Hepatic stellate cell (primary cell): ENCODE data around the gene OLFM1.

Experiments used
- DNase-seq: peaks from one replicate; pipeline ENCODE4 v3.0.0; 2011; ENCODE audit warnings: low spot score

OLFM1 gene

GRCh38 chr9:135087489-135087792 lies at the start of gene OLFM1:
Gene OLFM1 (plus strand): TSS chr9:135087668. CDS start chr9:135087990, 322 bp downstream.
- DNase-seq: peak; percentile 87

GRCh38 chr9:135038331-135038730 lies 49.1 kb upstream of the OLFM1 start:
- no peak for DNase-seq

- no peak for DNase-seq
Measured at GRCh38 chr9:135038826-135039225, 48.6 kb upstream of the OLFM1 start.

- DNase-seq: no peak
Measured at GRCh38 chr9:135039266-135039870, 48.1 kb upstream of the OLFM1 start.

GRCh38 chr9:135039916-135040645 lies 47.4 kb upstream of the OLFM1 start:
- DNase-seq: no peak

- no peak for DNase-seq
Measured at GRCh38 chr9:135040892-135041291, 46.6 kb upstream of the OLFM1 start.

GRCh38 chr9:135043345-135043744 lies 44.1 kb upstream of the OLFM1 start:
- DNase-seq: no peak

GRCh38 chr9:135045264-135045927 lies 42.1 kb upstream of the OLFM1 start:
- no peak for DNase-seq

GRCh38 chr9:135045928-135046738 lies 41.3 kb upstream of the OLFM1 start:
- DNase-seq: no peak

GRCh38 chr9:135046739-135047350 lies 40.6 kb upstream of the OLFM1 start:
- DNase-seq: no peak

GRCh38 chr9:135047521-135047920 lies 39.9 kb upstream of the OLFM1 start:
- DNase-seq: no peak

GRCh38 chr9:135048046-135048757 lies 39.3 kb upstream of the OLFM1 start:
- no peak for DNase-seq

GRCh38 chr9:135048758-135049444 lies 38.6 kb upstream of the OLFM1 start:
- no peak for DNase-seq

GRCh38 chr9:135049460-135049859 lies 38.0 kb upstream of the OLFM1 start:
- no peak for DNase-seq

GRCh38 chr9:135050072-135050990 lies 37.1 kb upstream of the OLFM1 start:
- no peak for DNase-seq

GRCh38 chr9:135051316-135052038 lies 36.0 kb upstream of the OLFM1 start:
- no peak for DNase-seq

GRCh38 chr9:135053133-135053532 lies 34.3 kb upstream of the OLFM1 start:
- DNase-seq: no peak

- no peak for DNase-seq
Measured at GRCh38 chr9:135055181-135055580, 32.3 kb upstream of the OLFM1 start.

- no peak for DNase-seq
Measured at GRCh38 chr9:135056541-135056940, 30.9 kb upstream of the OLFM1 start.
